Endothelial cell of umbilical vein (primary cell): ENCODE results near the gene AXDND1. TPM values are rescaled to one million over a fixed set of nuclear protein-coding genes. Genes with fewer than 3 reads are reported as not detected.

ENCODE experiments used
- BruUV-seq: library from RNA; stranded (reverse); fragments of 400-500 nt; replicated peaks from 2 replicates; lab custom pipeline; 2021; lab: Mats Ljungman, UMichigan
- CTCF ChIA-PET: fragments of 300-600, 350-600 bp; sonication (Branson Sonifier 250); formaldehyde crosslinking; loops from one replicate; lab custom pipeline; 2021; ENCODE audit warnings: antibody characterized with exemption, inconsistent platforms; lab: Charles Lee
- POLR2A ChIA-PET: fragments of 300-600, 350-600 bp; sonication (Branson Sonifier 250); formaldehyde crosslinking; loops from one replicate; lab custom pipeline; 2021; ENCODE audit warnings: antibody characterized with exemption, inconsistent platforms; lab: Charles Lee
- DNase-seq: peaks from one replicate; pipeline ENCODE4 v3.0.0-alpha.2; 2011; ENCODE audit warnings: low read depth, low spot score
- FAIRE-seq: peaks from 2 replicates; lab custom pipeline; 2011; peaks lifted over from hg19 to GRCh38; lab: Jason Lieb, UNC
- H2AFZ ChIP-seq: 2 replicates; pipeline ENCODE4 v1.6.0; 2012; ENCODE audit warnings: low read depth, low read length, control low read depth, inconsistent platforms
- H3K27ac ChIP-seq: 2 replicates; pipeline ENCODE4 v1.5.1; 2011; ENCODE audit warnings: low read depth, mild to moderate bottlenecking, control low read depth, low read length, moderate library complexity; ENCODE audit not compliant: insufficient read depth
- H3K27me3 ChIP-seq, 2 experiments: 2 replicates each; pipeline versions ENCODE4 v1.6.0 to v1.6.1; 2011; ENCODE audit warnings: low read length in 2 of 2, mixed read lengths in 1 of 2; ENCODE audit not compliant: control insufficient read depth in 2 of 2, insufficient read depth in 2 of 2
- H3K36me3 ChIP-seq, 2 experiments: 2 replicates in 1 of 2; 3 replicates in 1 of 2; pipeline ENCODE4 v1.5.1; 2011; ENCODE audit warnings: low read length in 2 of 2, mild to moderate bottlenecking in 1 of 2, moderate library complexity in 1 of 2; ENCODE audit not compliant: control insufficient read depth in 2 of 2, insufficient read depth in 2 of 2; ENCODE audit errors: extremely low read depth in 1 of 2
- H3K4me1 ChIP-seq: 3 replicates; pipeline ENCODE4 v1.5.1; 2011; ENCODE audit warnings: mild to moderate bottlenecking, low read length; ENCODE audit not compliant: control insufficient read depth, insufficient read depth; ENCODE audit errors: extremely low read depth
- H3K4me2 ChIP-seq: 2 replicates; pipeline ENCODE4 v1.6.1; 2011; ENCODE audit warnings: low read length, control low read depth, mixed read lengths; ENCODE audit not compliant: insufficient read depth
- H3K4me3 ChIP-seq, 3 experiments: fragments of 200-600 bp in 1 of 3; sonication (generic), shearing (Covaris generic) in 1 of 3; replicated peaks in 1 of 3; 2 replicates each; pipeline ENCODE4 v1.5.1; 2011 to 2016; ENCODE audit warnings: control low read depth in 3 of 3, low read length in 3 of 3, mild to moderate bottlenecking in 2 of 3, inconsistent platforms in 1 of 3, low read depth in 1 of 3, moderate library complexity in 1 of 3; ENCODE audit not compliant: insufficient read depth in 1 of 3
- H3K79me2 ChIP-seq: 2 replicates; pipeline ENCODE4 v1.6.0; 2012; ENCODE audit warnings: low read length, inconsistent platforms; ENCODE audit not compliant: control insufficient read depth, insufficient read depth
- H3K9ac ChIP-seq: replicated peaks from 2 replicates; pipeline ENCODE3; 2011; ENCODE audit warnings: low read length, control low read depth; ENCODE audit not compliant: insufficient read depth; ENCODE audit errors: extremely low read depth
- H3K9me1 ChIP-seq: replicated peaks from 3 replicates; pipeline ENCODE4 v1.6.0; 2011; ENCODE audit warnings: mild to moderate bottlenecking, low read length; ENCODE audit not compliant: control insufficient read depth, insufficient read depth; ENCODE audit errors: extremely low read depth
- H3K9me3 ChIP-seq: replicated peaks from 2 replicates; pipeline ENCODE4 v1.5.1; 2012; ENCODE audit warnings: low read length, inconsistent platforms; ENCODE audit not compliant: control insufficient read depth, insufficient read depth
- H4K20me1 ChIP-seq: replicated peaks from 2 replicates; pipeline ENCODE3; 2011; ENCODE audit warnings: mild to moderate bottlenecking, low read length; ENCODE audit not compliant: control insufficient read depth, insufficient read depth; ENCODE audit errors: extremely low read depth
- CTCF ChIP-seq, 2 donors: IDR thresholded peaks; 1 replicate in 1 of 2; 2 replicates in 1 of 2; pipeline ENCODE4 v1.5.1; 2011; ENCODE audit warnings: low read length in 2 of 2, mild to moderate bottlenecking in 2 of 2, moderate library complexity in 2 of 2, control low read depth in 1 of 2, inconsistent platforms in 1 of 2, low read depth in 1 of 2; ENCODE audit not compliant: insufficient read depth in 1 of 2; ENCODE audit errors: extremely low read depth in 1 of 2
- EZH2 ChIP-seq: IDR thresholded peaks from 2 replicates; pipeline ENCODE4 v1.6.1; 2012; ENCODE audit warnings: borderline replicate concordance, low read depth, mild to moderate bottlenecking, moderate library complexity, low read length, inconsistent platforms; ENCODE audit not compliant: severe bottlenecking
- FOS ChIP-seq: IDR thresholded peaks from 2 replicates; pipeline ENCODE4 v1.6.1; 2011; ENCODE audit warnings: mild to moderate bottlenecking, low read length, moderate library complexity, borderline replicate concordance; ENCODE audit not compliant: insufficient read depth
- GATA2 ChIP-seq: IDR thresholded peaks from 2 replicates; pipeline ENCODE4 v1.7.0; 2011; ENCODE audit warnings: low read depth, mild to moderate bottlenecking, moderate library complexity, mixed read lengths, low read length; ENCODE audit not compliant: insufficient read length, insufficient read depth
- JUN ChIP-seq: IDR thresholded peaks from 2 replicates; pipeline ENCODE4 v1.6.1; 2011; ENCODE audit warnings: borderline replicate concordance, low read depth; ENCODE audit not compliant: insufficient read length, insufficient read depth
- MAX ChIP-seq: IDR thresholded peaks from 2 replicates; pipeline ENCODE4 v1.6.1; 2011; ENCODE audit not compliant: insufficient read depth, insufficient read length
- MYC ChIP-seq: IDR thresholded peaks from one replicate; pipeline ENCODE4 v1.6.1; 2011; ENCODE audit warnings: mild to moderate bottlenecking, low read depth, low read length
- POLR2A ChIP-seq: IDR thresholded peaks from 2 replicates; pipeline ENCODE4 v1.6.1; 2012; ENCODE audit warnings: low read depth, mild to moderate bottlenecking, control low read depth, low read length
- POLR2AphosphoS5 ChIP-seq: IDR thresholded peaks from 2 replicates; pipeline ENCODE4 v1.6.1; 2012; ENCODE audit warnings: low read depth, mild to moderate bottlenecking, control low read depth, low read length, moderate library complexity; ENCODE audit not compliant: insufficient read depth
- dilution Hi-C: fragments of 300-500 bp; cut with MboI; formaldehyde crosslinking; loops from one replicate; pipeline ENCODE4 v1.15.0; 2019; ENCODE audit warnings: low sequenced_read_pairs; ENCODE audit not compliant: extremely low pct_ligation_motif_present
- intact Hi-C: fragments of 100-400 bp; cut with micrococcal nuclease; formaldehyde crosslinking; loops from one replicate; pipeline ENCODE4 v1.10.0; 2022
- polyA plus RNA-seq, 4 experiments: library from polyadenylated mRNA; depleted of rRNA in 3 of 4; stranded (reverse) in 3 of 4; unstranded in 1 of 4; fragments of >200 nt; gene quantifications; 2 replicates each; pipeline versions ENCODE4 v1.2.1 to v1.2.3, GENCODE V29; 2011 to 2012; ENCODE audit warnings: missing spikeins in 1 of 4
- total RNA-seq: library from RNA; stranded (reverse); gene quantifications from 2 replicates; pipeline ENCODE4 v1.2.3, GENCODE V29; 2021

AXDND1 gene
- total and polyA plus RNA-seq, 2 donors (not counting 3 experiments of a cell fraction or from before 2014, with no cell fraction given): 0.17 TPM; not detected in 1

GRCh38 chr1:179342740-179343404 lies 22.9 kb upstream of the AXDND1 start:
- dilution Hi-C loops: no loop called here
- no TSS peak for BruUV-seq
- Histone ChIP-seq H3K36me3 (no peaks in the 10 kb centered on the region), H3K9me3 (no peaks in the 10 kb centered on the region), H3K79me2 (no peaks in the 10 kb centered on the region), H3K9me1 (no peaks in the 10 kb centered on the region), H3K4me1 (no peaks in the 10 kb centered on the region), H2AFZ (no peak overlapping the region), H3K27me3 (no peaks in the 10 kb centered on the region), H3K4me2 (no peak overlapping the region), H4K20me1 (no peaks in the 10 kb centered on the region), H3K9ac (no peak overlapping the region), H3K27ac (no peak overlapping the region), H3K4me3 (no peak overlapping the region)
- no peak for DNase-seq
- TF ChIP-seq MAX: no peak
- no peak for TF ChIP-seq MYC
- no peak for TF ChIP-seq FOS
- TF ChIP-seq POLR2A: no peak
- no peak for TF ChIP-seq CTCF (IDR thresholded peaks at IDR 0.05; ENCODE audit: extremely low read depth in 1 of 2, insufficient read depth in 1 of 2, low read depth in 1 of 2, low read length in 2 of 2)
- no peak for TF ChIP-seq GATA2
- no peak for TF ChIP-seq POLR2AphosphoS5
- TF ChIP-seq EZH2: no peak
- no peak for TF ChIP-seq JUN
- peak; percentile 42 for FAIRE-seq
- intact Hi-C loops: no loop called here
- ChIA-PET CTCF (interaction anchor here (1.3 kb wide), 1 partner anchor 9 kb away, joined by 3 read pairs; no protein-coding TSS in a partner anchor), POLR2A (no interaction called here)
